ENCODE measurements around the gene SPATA9. TPM values are rescaled to one million over a fixed set of nuclear protein-coding genes. Genes with fewer than 3 reads are reported as not detected.

SPATA9 gene
- total RNA-seq, 2 experiments from 2014 or later, result not detected

GRCh38 chr5:95669540-95669939, 13.3 kb downstream of the SPATA9 start:
- POLR2A ChIA-PET, result no interaction called here
- H3K9me3 Mint-ChIP-seq (ENCODE audit: insufficient read depth), result no peaks in the 10 kb centered on the region
- no peak overlapping the region for H3K27ac Mint-ChIP-seq
- CTCF ChIA-PET, result interaction anchor here (1.0 to 2.8 kb wide), 3 partner anchors 14 to 112 kb away, joined by 3 to 12 read pairs (median 3); partner anchors contain the start of gene RFESD
- ATAC-seq (no peak), DNase-seq (no peak)
- no peaks in the 10 kb centered on the region for H3K36me3 Mint-ChIP-seq (ENCODE audit: low read depth)
- H3K27me3 Mint-ChIP-seq (ENCODE audit: low read depth), result peaks cover 11% of the 10 kb centered on the region
- H3K4me1 Mint-ChIP-seq (ENCODE audit: low read depth), result no peaks in the 10 kb centered on the region
- no peak overlapping the region for H3K4me3 Mint-ChIP-seq

DNA sequence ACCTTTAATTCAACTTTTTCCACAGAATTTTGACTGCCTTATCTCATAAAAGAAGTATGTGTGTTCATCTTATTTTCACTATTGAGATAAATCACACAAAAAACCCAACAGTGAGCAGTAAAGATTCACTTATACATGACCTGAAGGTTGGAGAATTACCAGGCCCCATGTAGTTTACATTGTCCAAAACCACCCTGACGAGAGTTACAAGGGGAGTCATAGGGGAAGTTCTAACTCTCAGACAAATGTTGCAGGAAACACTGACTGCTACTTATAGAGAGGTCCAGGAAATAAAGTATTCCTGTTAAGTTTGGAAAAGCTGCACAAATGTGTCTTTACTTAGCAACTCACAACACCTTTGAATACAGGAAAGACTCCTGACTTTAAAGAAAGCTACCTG, 14.1 kb downstream of the SPATA9 start:
- POLR2A ChIA-PET, result no interaction called here
- DNase-seq (no peak), ATAC-seq (no peak)
- Mint-ChIP-seq H3K4me1 (ENCODE audit: low read depth) (no peaks in the 10 kb centered on the region), H3K27ac (no peak overlapping the region), H3K4me3 (no peak overlapping the region), H3K36me3 (ENCODE audit: low read depth) (no peaks in the 10 kb centered on the region), H3K27me3 (ENCODE audit: low read depth) (peaks cover 11% of the 10 kb centered on the region), H3K9me3 (ENCODE audit: insufficient read depth) (no peaks in the 10 kb centered on the region)
- CTCF ChIA-PET, result interaction anchor here (1.0 to 2.8 kb wide), 2 partner anchors 14 to 113 kb away, joined by 3 to 12 read pairs; no protein-coding TSS in a partner anchor

- ChIA-PET CTCF (interaction anchor here (1.2 to 2.8 kb wide), 2 partner anchors 22 to 113 kb away, joined by 3 to 12 read pairs; partner anchors contain the start of gene RFESD), POLR2A (no interaction called here)
- Mint-ChIP-seq H3K9me3 (ENCODE audit: insufficient read depth) (no peaks in the 10 kb centered on the region), H3K27me3 (ENCODE audit: low read depth) (peaks cover 10% of the 10 kb centered on the region), H3K4me3 (no peak overlapping the region), H3K4me1 (ENCODE audit: low read depth) (no peaks in the 10 kb centered on the region), H3K36me3 (ENCODE audit: low read depth) (no peaks in the 10 kb centered on the region), H3K27ac (no peak overlapping the region)
- DNase-seq (no peak), ATAC-seq (no peak)
Measured at GRCh38 chr5:95668216-95668615, 14.6 kb downstream of the SPATA9 start.

DNA sequence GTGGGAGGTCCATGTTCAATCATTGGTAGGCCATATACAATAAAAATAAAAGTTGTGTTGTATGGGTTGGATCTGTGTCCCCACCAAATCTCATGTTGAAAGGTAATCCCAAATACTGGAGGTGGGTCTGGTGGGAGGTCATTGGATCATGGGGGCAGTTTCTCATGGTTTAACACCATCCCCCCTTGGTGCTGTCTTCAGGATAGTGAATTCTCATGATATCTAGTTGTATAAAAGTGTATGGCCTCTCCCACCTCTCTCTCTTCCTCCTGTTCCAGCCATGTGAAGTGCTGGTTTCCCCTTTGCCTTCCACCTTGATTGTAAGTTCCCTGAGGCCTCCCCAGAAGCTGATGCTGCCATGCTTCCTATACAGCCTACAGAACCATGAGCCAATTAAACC, 15.1 kb downstream of the SPATA9 start:
- Mint-ChIP-seq H3K4me1 (ENCODE audit: low read depth) (no peaks in the 10 kb centered on the region), H3K9me3 (ENCODE audit: insufficient read depth) (no peaks in the 10 kb centered on the region), H3K27me3 (ENCODE audit: low read depth) (peaks cover 7% of the 10 kb centered on the region), H3K36me3 (ENCODE audit: low read depth) (no peaks in the 10 kb centered on the region), H3K27ac (no peak overlapping the region), H3K4me3 (no peak overlapping the region)
- ChIA-PET CTCF (interaction anchor here (1.2 to 4.8 kb wide), 3 partner anchors 21 to 180 kb away, joined by 3 to 42 read pairs (median 3); partner anchors contain the start of gene RFESD), POLR2A (no interaction called here)
- DNase-seq (no peak), ATAC-seq (no peak)

DNA sequence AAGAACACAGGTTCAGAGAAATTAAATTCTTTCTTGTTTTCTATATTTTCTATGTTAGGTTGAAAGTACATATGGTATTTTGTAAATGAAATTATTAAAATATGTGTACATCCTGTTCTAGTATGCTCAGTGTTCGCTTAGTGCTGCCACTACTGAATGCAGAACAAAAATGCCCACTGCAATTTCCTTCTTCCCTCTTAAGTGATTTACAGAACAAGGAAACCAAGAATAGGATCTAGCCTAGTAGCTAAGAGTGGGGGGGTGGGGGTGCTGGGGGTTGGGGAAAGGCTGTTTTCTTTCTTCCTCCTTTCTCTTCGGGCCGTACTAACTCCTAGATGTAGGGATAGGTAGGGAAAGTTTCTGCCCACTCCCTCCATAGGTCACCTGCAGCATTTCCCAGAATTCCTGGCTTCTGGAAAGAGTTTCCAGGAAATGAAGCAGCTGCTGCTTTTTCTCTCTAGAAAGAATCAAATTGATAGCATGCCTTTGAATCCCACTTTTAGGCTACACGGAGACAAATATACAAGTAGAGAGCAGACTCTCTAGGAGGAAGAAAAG, 15.7 kb downstream of the SPATA9 start:
- ChIA-PET CTCF (interaction anchor here (1.2 to 4.8 kb wide), 4 partner anchors 21 to 181 kb away, joined by 3 to 42 read pairs (median 8); partner anchors contain the start of gene RFESD), POLR2A (no interaction called here)
- Mint-ChIP-seq H3K4me1 (ENCODE audit: low read depth) (no peaks in the 10 kb centered on the region), H3K36me3 (ENCODE audit: low read depth) (no peaks in the 10 kb centered on the region), H3K27me3 (ENCODE audit: low read depth) (peaks cover 5% of the 10 kb centered on the region), H3K4me3 (no peak overlapping the region), H3K9me3 (ENCODE audit: insufficient read depth) (no peaks in the 10 kb centered on the region), H3K27ac (no peak overlapping the region)
- ATAC-seq (no peak), DNase-seq (no peak)

- H3K4me3 Mint-ChIP-seq, result no peak overlapping the region
- no peaks in the 10 kb centered on the region for H3K4me1 Mint-ChIP-seq (ENCODE audit: low read depth)
- peak; percentile 59 for DNase-seq
- CTCF ChIA-PET, result interaction anchor here (0.7 to 4.8 kb wide), 45 partner anchors 9 to 384 kb away, joined by 3 to 42 read pairs (median 5); partner anchors contain the start of genes GLRX, RFESD and RHOBTB3
- peaks cover 7% of the 10 kb centered on the region for H3K27me3 Mint-ChIP-seq (ENCODE audit: low read depth)
- no peak overlapping the region for H3K27ac Mint-ChIP-seq
- no peak for ATAC-seq
- no peaks in the 10 kb centered on the region for H3K9me3 Mint-ChIP-seq (ENCODE audit: insufficient read depth)
- POLR2A ChIA-PET, result no interaction called here
- H3K36me3 Mint-ChIP-seq (ENCODE audit: low read depth), result no peaks in the 10 kb centered on the region
Measured at GRCh38 chr5:95664204-95664786, 18.5 kb downstream of the SPATA9 start.

DNA sequence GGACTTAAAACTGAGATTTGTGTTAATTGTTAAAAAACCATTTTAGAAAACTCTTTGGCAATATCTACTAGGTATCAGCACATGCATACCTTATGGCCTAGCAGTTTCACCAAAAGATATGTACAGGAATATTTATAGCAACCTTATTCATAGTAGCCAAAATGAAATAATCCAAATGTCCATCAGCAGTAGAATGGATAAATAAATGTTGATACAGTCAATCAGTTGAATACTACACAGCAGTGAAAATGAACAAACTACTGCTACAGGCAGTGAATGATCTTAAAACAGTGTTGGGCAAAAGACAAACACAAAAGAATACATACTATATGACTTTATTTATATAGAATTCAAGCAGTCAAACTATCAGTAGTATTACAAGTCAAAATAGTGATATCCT, 19.8 kb downstream of the SPATA9 start:
- ATAC-seq (no peak), DNase-seq (no peak)
- Mint-ChIP-seq H3K36me3 (ENCODE audit: low read depth) (no peaks in the 10 kb centered on the region), H3K9me3 (ENCODE audit: insufficient read depth) (no peaks in the 10 kb centered on the region), H3K27ac (no peak overlapping the region), H3K4me1 (ENCODE audit: low read depth) (no peaks in the 10 kb centered on the region), H3K4me3 (no peak overlapping the region), H3K27me3 (ENCODE audit: low read depth) (peaks cover 6% of the 10 kb centered on the region)
- CTCF ChIA-PET, result interaction anchor here (1.1 to 4.8 kb wide), 13 partner anchors 10 to 190 kb away, joined by 3 to 42 read pairs (median 13); partner anchors contain the start of gene RFESD
- POLR2A ChIA-PET, result no interaction called here

GRCh38 chr5:95660060-95660459, 22.7 kb downstream of the SPATA9 start:
- no peak overlapping the region for H3K27ac Mint-ChIP-seq
- H3K4me1 Mint-ChIP-seq (ENCODE audit: low read depth), result no peaks in the 10 kb centered on the region
- peaks cover 5% of the 10 kb centered on the region for H3K27me3 Mint-ChIP-seq (ENCODE audit: low read depth)
- DNase-seq (no peak), ATAC-seq (no peak)
- H3K4me3 Mint-ChIP-seq, result no peak overlapping the region
- H3K9me3 Mint-ChIP-seq (ENCODE audit: insufficient read depth), result no peaks in the 10 kb centered on the region
- CTCF ChIA-PET, result interaction anchor here (1.9 kb wide), 1 partner anchor 190 kb away, joined by 5 read pairs; no protein-coding TSS in a partner anchor
- no peaks in the 10 kb centered on the region for H3K36me3 Mint-ChIP-seq (ENCODE audit: low read depth)
- POLR2A ChIA-PET, result no interaction called here

- Mint-ChIP-seq H3K9me3 (ENCODE audit: insufficient read depth) (no peaks in the 10 kb centered on the region), H3K27me3 (ENCODE audit: low read depth) (peaks cover 1% of the 10 kb centered on the region), H3K4me3 (no peak overlapping the region), H3K36me3 (ENCODE audit: low read depth) (no peaks in the 10 kb centered on the region), H3K27ac (no peak overlapping the region), H3K4me1 (ENCODE audit: low read depth) (no peaks in the 10 kb centered on the region)
- DNase-seq (no peak), ATAC-seq (no peak)
- ChIA-PET CTCF (interaction anchor here (0.7 to 2.2 kb wide), 4 partner anchors 9 to 13 kb away, joined by 3 to 8 read pairs (median 7); partner anchors contain the start of gene RFESD), POLR2A (no interaction called here)
Measured at GRCh38 chr5:95655575-95655974, 27.2 kb downstream of the SPATA9 start.

DNA sequence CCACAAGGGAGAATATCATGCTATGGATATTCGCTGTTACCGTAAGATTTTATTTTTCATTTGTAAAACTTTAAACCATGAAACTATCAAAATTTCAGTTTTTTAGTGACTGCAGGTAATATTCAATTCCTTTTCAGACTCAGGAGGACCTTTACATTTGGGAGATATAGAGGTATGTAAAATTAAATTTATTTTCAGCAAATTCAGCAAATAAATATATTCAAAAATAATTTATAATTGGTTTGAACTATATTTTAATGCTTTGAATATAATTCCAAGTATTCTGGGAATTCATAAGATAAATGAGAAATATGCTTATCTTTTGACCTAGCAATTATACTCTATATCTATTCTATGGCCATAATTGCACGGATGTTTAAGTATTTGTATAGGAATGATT, 28.6 kb downstream of the SPATA9 start:
- H3K4me1 Mint-ChIP-seq (ENCODE audit: low read depth), result no peaks in the 10 kb centered on the region
- ATAC-seq, result no peak
- DNase-seq, result no peak
- no peaks in the 10 kb centered on the region for H3K9me3 Mint-ChIP-seq (ENCODE audit: insufficient read depth)
- H3K4me3 Mint-ChIP-seq, result no peak overlapping the region
- CTCF ChIA-PET, result interaction anchor here (2.2 kb wide), 2 partner anchors 10 kb away, joined by 8 to 13 read pairs; no protein-coding TSS in a partner anchor
- H3K27ac Mint-ChIP-seq, result no peak overlapping the region
- POLR2A ChIA-PET, result no interaction called here
- H3K36me3 Mint-ChIP-seq (ENCODE audit: low read depth), result no peaks in the 10 kb centered on the region
- no peaks in the 10 kb centered on the region for H3K27me3 Mint-ChIP-seq (ENCODE audit: low read depth)

GRCh38 chr5:95652849-95653248, 29.9 kb downstream of the SPATA9 start:
- H3K9me3 Mint-ChIP-seq (ENCODE audit: insufficient read depth), result no peaks in the 10 kb centered on the region
- no peaks in the 10 kb centered on the region for H3K36me3 Mint-ChIP-seq (ENCODE audit: low read depth)
- CTCF ChIA-PET, result interaction anchor here (1.1 to 2.2 kb wide), 2 partner anchors 11 to 194 kb away, joined by 3 to 13 read pairs; no protein-coding TSS in a partner anchor

DNA sequence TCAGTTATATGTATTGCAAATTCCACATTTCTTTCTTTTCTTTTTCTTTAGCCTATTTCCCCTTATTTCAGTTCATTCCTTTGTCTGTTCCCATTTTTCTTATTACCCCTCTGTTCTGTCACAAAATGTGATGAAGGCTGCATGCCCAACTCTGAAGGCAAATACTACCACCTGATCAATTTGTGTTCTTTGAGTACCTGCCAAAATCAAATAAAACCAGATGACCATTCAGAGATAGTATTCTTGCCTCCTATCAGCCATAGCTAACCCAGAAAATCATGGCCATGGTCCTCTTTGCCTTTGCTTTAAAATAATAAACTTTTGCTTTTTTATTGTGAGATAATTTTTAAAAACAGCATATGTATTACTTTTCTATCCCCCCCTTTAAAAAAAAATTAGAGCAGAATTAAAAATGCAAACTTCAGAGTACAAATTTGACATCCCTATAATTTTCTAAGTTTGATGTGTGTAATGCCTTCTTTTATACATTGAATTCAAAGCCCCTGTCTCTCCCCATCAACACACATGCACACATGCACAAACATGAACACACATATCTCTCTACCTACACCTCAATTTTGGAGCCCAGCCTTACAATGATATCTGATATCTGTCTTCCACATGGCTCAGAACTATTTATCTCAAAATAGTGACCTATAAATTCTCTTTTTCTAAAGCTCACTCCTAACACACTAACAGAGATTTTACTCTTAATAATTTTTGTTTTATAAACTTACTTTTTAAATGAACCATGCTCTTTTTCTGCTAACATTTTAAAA, 32.8 kb downstream of the SPATA9 start:
- ChIA-PET POLR2A (no interaction called here), CTCF (no interaction called here)
- DNase-seq (no peak), ATAC-seq (no peak)
- Mint-ChIP-seq H3K36me3 (ENCODE audit: low read depth) (no peaks in the 10 kb centered on the region), H3K4me1 (ENCODE audit: low read depth) (peaks cover 24% of the 10 kb centered on the region), H3K4me3 (no peak overlapping the region), H3K27me3 (ENCODE audit: low read depth) (no peaks in the 10 kb centered on the region), H3K27ac (no peak overlapping the region), H3K9me3 (ENCODE audit: insufficient read depth) (no peaks in the 10 kb centered on the region)

More at GRCh38 chr5:95652849-95653248, 29.9 kb downstream of the SPATA9 start:
- POLR2A ChIA-PET, result no interaction called here
- Mint-ChIP-seq H3K4me1 (ENCODE audit: low read depth) (peaks cover 4% of the 10 kb centered on the region), H3K27me3 (ENCODE audit: low read depth) (no peaks in the 10 kb centered on the region), H3K27ac (no peak overlapping the region), H3K4me3 (no peak overlapping the region)
- ATAC-seq (no peak), DNase-seq (no peak)
